Left lung (tissue), 10 donors: Measurements from ENCODE around the gene PNLIPRP1. TPM values are rescaled to one million over a fixed set of nuclear protein-coding genes. Genes with fewer than 3 reads are reported as not detected.
A peak's percentile ranks its signal among the peaks of the same experiment; 100 is the strongest.

ENCODE experiments used
- ATAC-seq: fragments of 200-7000 bp; cut with Tn5 transposase; one replicate; pipeline ENCODE4 v1.9.1; 2020; ENCODE audit warnings: moderate library complexity
- DNase-seq, 4 donors: peaks; one replicate each; pipeline ENCODE4 v3.0.0-alpha.2; 2013 to 2020
- H3K27ac ChIP-seq, 2 donors: fragments of 200-600 bp; sonication (generic) in 1 of 2; one replicate each; pipeline versions ENCODE4 v1.5.0 to v1.8.0; 2020 to 2021
- H3K27me3 ChIP-seq, 2 donors: fragments of 200-600 bp; sonication (generic) in 1 of 2; one replicate each; pipeline versions ENCODE4 v1.5.0 to v1.8.0; 2020 to 2021
- H3K36me3 ChIP-seq, 2 donors: fragments of 200-600 bp; sonication (generic) in 1 of 2; one replicate each; pipeline versions ENCODE4 v1.5.0 to v1.8.0; 2020 to 2021
- H3K4me1 ChIP-seq, 2 donors: fragments of 200-600 bp; one replicate each; pipeline ENCODE4 v1.8.0; 2021
- H3K4me3 ChIP-seq, 2 donors: fragments of 200-600 bp; sonication (generic) in 1 of 2; one replicate each; pipeline versions ENCODE4 v1.5.0 to v1.8.0; 2020 to 2021; ENCODE audit warnings: mild to moderate bottlenecking in 1 of 2
- H3K9me3 ChIP-seq, 2 donors: fragments of 200-600 bp; sonication (generic) in 1 of 2; one replicate each; pipeline versions ENCODE4 v1.5.0 to v1.8.0; 2020 to 2021
- CTCF ChIP-seq, 2 donors: fragments of 200-600 bp; sonication (generic) in 1 of 2; IDR thresholded peaks; one replicate each; pipeline versions ENCODE4 v1.5.0 to v1.8.0; 2021; ENCODE audit warnings: antibody characterized with exemption in 2 of 2
- intact Hi-C, 2 donors: fragments of 100-400 bp; cut with DNase I; formaldehyde crosslinking; loops; one replicate each; pipeline versions ENCODE4 v1.11.2 to v1.14.2; 2022
- polyA plus RNA-seq, 6 donors: library from polyadenylated mRNA; unstranded; fragments of 120-200 nt; gene quantifications; one replicate each; pipeline ENCODE4 v1.2.1, GENCODE V29; 2013; ENCODE audit not compliant: insufficient read length in 6 of 6
- total RNA-seq, 2 donors: library from RNA; stranded (reverse); fragmentation: NEBNext Ultra II Directional; extraction: Animal tissue kit (Norgen Biotek cat#: 25700); gene quantifications; one replicate each; pipeline ENCODE4 v1.2.1, GENCODE V29; 2021
- donor health status: DM: no; HTN: yes; CAD: no.
- donor health status: DM: no; HTN: no; CAD: no.

PNLIPRP1 gene
- total and polyA plus RNA-seq, 8 donors = 0.15 to 0.35 TPM; not detected in 6

GRCh38 chr10:116607336-116607735 is 16.6 kb downstream of the PNLIPRP1 start:
- Histone ChIP-seq H3K4me3 (no peak overlapping the region), H3K36me3 (no peaks in the 10 kb centered on the region), H3K27ac (no peak overlapping the region), H3K27me3 (peaks cover 0 to 37% of the 10 kb centered on the region in 2 donors), H3K4me1 (no peaks in the 10 kb centered on the region), H3K9me3 (no peaks in the 10 kb centered on the region)
- no peak for ATAC-seq
- DNase-seq = no peak
- intact Hi-C loops = no loop called here
- no peak for TF ChIP-seq CTCF (IDR thresholded peaks at IDR 0.05)

DNA sequence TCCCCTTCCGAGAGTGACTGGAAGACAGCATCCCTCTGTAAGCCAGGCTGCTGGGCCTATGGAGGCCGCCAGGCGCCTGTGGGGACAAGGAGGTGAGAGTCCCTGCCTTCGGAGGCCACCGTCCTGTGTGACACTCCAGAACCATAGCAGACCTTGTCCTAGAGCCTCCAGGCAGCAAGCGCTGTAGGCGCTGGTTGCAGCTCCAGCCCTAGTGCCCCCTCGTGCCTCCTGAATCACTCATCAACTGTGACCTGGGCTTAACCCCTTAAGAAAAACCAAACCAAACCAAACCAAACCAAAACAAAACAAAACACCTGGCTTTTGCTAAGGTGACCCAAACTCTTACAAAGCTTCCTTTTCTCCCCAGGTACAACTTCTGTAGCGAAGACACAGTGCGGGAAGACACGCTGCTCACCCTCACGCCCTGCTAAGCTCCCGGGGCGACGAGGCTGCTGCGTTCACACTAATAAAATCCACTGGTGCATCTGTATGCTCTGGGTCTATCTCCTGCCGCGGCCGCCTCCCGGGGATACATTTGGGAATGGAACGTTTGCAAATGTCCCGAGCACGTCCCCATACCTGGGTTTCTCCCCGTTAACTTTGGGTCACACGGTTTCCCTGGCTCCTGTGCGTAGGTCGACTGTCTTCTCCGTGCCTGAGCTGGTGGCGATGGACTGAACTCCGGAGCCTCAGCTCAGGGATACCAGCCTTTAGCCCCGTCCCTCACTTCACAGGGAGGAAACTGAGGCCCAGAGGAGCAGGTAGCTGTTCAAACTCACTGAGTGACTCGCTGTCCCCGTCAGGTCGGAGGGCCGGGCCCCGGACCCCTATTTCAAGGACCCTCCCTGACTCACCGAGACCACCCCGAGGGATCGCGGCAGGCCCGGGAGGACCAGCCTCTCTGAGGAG is 18.2 kb downstream of the PNLIPRP1 start:
- no peak overlapping the region for H3K27ac ChIP-seq
- TF ChIP-seq CTCF (IDR thresholded peaks at IDR 0.05) = no peak
- DNase-seq = no peak
- H3K4me1 ChIP-seq = no peaks in the 10 kb centered on the region
- peak; percentile 37 for ATAC-seq
- no peaks in the 10 kb centered on the region for H3K9me3 ChIP-seq
- H3K36me3 ChIP-seq = no peaks in the 10 kb centered on the region
- H3K27me3 ChIP-seq = peaks cover 0 to 37% of the 10 kb centered on the region in 2 donors
- H3K4me3 ChIP-seq = peak overlapping the region in 1 of 2 donors; percentile 6
- intact Hi-C loops = no loop called here

DNA sequence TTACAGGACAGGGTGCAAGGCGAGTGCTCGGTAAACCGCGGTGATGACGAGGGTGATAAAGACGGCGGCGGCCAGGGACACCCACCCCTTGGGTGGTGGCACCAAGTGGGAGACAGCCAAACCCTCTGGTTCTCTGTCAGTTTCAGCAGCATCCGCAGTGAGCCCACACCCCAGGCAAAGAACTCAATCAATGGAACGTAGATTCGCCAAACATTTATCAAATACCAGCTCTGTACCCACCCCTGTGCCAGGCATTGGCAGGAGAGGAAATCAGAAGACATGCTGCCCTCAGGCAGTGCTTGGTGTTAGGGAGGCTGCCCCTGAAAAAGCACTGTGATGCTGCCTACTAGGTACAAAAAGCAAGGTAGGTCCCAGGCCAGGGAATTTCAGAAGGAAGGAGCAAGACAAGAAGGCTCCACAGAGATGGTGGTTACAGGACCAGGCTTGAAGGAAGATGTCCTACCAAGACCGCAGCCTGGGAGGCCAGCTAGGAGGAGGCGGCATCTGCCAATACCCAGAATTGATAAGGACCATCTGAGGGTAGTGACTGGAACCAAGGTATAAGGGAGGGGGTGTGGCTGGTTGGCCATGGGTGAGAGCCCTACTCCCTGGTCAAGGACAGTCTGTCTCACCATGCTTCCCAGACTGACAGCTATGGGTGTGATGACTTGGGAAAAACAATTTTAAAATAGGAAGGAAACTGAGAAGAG is 19.8 kb downstream of the PNLIPRP1 start:
- TF ChIP-seq CTCF (IDR thresholded peaks at IDR 0.05) = no peak
- ATAC-seq = no peak
- intact Hi-C loops = no loop called here

DNA sequence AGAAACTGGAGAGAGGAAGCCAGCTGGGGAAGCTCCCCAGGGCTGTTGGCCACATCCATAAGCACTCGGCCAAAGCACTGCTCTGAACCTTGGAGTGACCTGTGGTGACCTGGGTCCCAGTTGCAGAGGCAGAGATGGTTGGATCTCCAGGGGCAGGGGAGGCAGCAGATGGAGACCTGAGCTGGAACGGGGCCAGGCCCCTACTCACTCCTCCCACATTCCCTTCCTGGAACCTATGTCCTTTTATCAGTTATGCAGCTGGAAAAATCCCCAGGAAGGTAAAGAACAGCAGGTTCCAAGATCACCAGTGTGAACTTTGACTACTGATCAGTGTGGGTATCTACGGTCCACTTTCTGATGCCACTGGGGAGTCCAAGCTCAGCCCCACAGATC is 20.4 kb downstream of the PNLIPRP1 start:
- intact Hi-C loops = no loop called here
- Histone ChIP-seq H3K4me3 (no peak overlapping the region), H3K36me3 (no peaks in the 10 kb centered on the region), H3K27me3 (peaks cover 0 to 37% of the 10 kb centered on the region in 2 donors), H3K9me3 (no peaks in the 10 kb centered on the region), H3K4me1 (no peaks in the 10 kb centered on the region), H3K27ac (no peak overlapping the region)
- no peak for ATAC-seq
- DNase-seq = no peak
- TF ChIP-seq CTCF (IDR thresholded peaks at IDR 0.05) = no peak

More for the DNA sequence above, 19.8 kb downstream of the PNLIPRP1 start:
- Histone ChIP-seq H3K27me3 (peaks cover 0 to 37% of the 10 kb centered on the region in 2 donors), H3K4me3 (no peak overlapping the region), H3K27ac (no peak overlapping the region), H3K36me3 (no peaks in the 10 kb centered on the region), H3K9me3 (no peaks in the 10 kb centered on the region), H3K4me1 (no peaks in the 10 kb centered on the region)
- DNase-seq = no peak
